ENCODE data around the gene CRELD1.
A peak's percentile ranks its signal among the peaks of the same experiment; 100 is the strongest.

CRELD1 gene

DNA sequence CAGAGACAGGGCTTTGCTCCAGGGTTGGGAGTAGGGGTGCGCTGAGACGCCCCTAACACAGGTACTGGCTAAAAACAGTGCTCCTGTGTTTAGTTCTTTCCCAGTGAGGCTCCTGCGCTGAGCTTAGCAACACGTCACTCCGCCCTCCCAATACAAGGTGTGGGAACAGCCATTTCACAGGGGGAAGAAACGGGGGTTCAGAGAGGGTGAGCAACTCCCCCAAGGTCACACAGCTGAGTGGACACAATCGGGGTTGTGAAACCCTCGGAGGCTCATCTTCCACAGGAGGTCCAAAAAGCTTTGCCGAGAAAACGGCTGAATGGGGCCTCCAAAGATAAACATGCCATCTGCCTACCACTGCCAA, 17.9 kb downstream of the CRELD1 start:
- peaks cover 28 to 59% (median 44%) of the 10 kb centered on the region in 10 experiments for H3K4me1 ChIP-seq
- TF ChIP-seq Cebpa-rat (IDR thresholded peaks at IDR 0.05), result no peak
- H3K4me3 ChIP-seq, result peak overlapping the region; percentile 69 to 84 (median 75)
- peak overlapping the region in 8 of 11 experiments; percentile 17 to 57 (median 44); a peak in 13 of 22 replicates for H3K27ac ChIP-seq
- H3K4me2 ChIP-seq, result peak overlapping the region; percentile 82 to 100 (median 98)
- H3K9me3 ChIP-seq (replicated peaks in 1 of 11), result peaks cover 0 to 4% (median 0%) of the 10 kb centered on the region in 11 experiments; a peak in 1 of 22 replicates
- peak overlapping the region; percentile 61 to 81 (median 74) for H3K9ac ChIP-seq
- no peaks in the 10 kb centered on the region for H3K27me3 ChIP-seq
- peaks cover 2 to 32% (median 13%) of the 10 kb centered on the region in 11 experiments; a peak in 18 of 22 replicates for H3K36me3 ChIP-seq
- peaks cover 0 to 31% (median 0%) of the 10 kb centered on the region in 11 experiments; a peak in 3 of 22 replicates for H4K20me1 ChIP-seq

GRCh38 chr3:9951962-9952805, 18.6 kb downstream of the CRELD1 start, which contains the start of gene PRRT3:
TSS of gene PRRT3 (minus strand) at chr3:9952408. CDS start at chr3:9950115, 2,293 bp downstream.
- Histone ChIP-seq H3K36me3 (peaks cover 0 to 26% (median 8%) of the 10 kb centered on the region in 11 experiments; a peak in 17 of 22 replicates), H3K27me3 (no peaks in the 10 kb centered on the region), H3K9ac (peak within 1 kb of the TSS; percentile 61 to 81 (median 74)), H3K4me3 (peak within 1 kb of the TSS; percentile 69 to 84 (median 75)), H3K27ac (peak within 1 kb of the TSS in 8 of 11 experiments; percentile 17 to 57 (median 44); a peak in 13 of 22 replicates), H3K4me2 (peak within 1 kb of the TSS; percentile 82 to 100 (median 98)), H4K20me1 (peaks cover 0 to 28% (median 0%) of the 10 kb centered on the region in 11 experiments; a peak in 3 of 22 replicates), H3K4me1 (peaks cover 28 to 59% (median 44%) of the 10 kb centered on the region in 10 experiments), H3K9me3 (replicated peaks in 1 of 11) (no peaks in the 10 kb centered on the region)
- TF ChIP-seq Cebpa-rat (IDR thresholded peaks at IDR 0.05), result no peak

- Histone ChIP-seq H4K20me1 (peaks cover 0 to 2% (median 0%) of the 10 kb centered on the region in 11 experiments; a peak in 2 of 22 replicates), H3K4me1 (peaks cover 28 to 59% (median 42%) of the 10 kb centered on the region in 10 experiments), H3K4me3 (no peak overlapping the region), H3K9ac (no peak overlapping the region), H3K9me3 (replicated peaks in 1 of 11) (no peaks in the 10 kb centered on the region), H3K4me2 (peak overlapping the region in 9 of 11 experiments; percentile 4 to 75 (median 44); a peak in 16 of 22 replicates), H3K27ac (no peak overlapping the region), H3K27me3 (no peaks in the 10 kb centered on the region), H3K36me3 (no peaks in the 10 kb centered on the region; a peak in 2 of 22 replicates)
- no peak for TF ChIP-seq Cebpa-rat (IDR thresholded peaks at IDR 0.05)
Measured at GRCh38 chr3:9955067-9955502, 21.5 kb downstream of the CRELD1 start.

DNA sequence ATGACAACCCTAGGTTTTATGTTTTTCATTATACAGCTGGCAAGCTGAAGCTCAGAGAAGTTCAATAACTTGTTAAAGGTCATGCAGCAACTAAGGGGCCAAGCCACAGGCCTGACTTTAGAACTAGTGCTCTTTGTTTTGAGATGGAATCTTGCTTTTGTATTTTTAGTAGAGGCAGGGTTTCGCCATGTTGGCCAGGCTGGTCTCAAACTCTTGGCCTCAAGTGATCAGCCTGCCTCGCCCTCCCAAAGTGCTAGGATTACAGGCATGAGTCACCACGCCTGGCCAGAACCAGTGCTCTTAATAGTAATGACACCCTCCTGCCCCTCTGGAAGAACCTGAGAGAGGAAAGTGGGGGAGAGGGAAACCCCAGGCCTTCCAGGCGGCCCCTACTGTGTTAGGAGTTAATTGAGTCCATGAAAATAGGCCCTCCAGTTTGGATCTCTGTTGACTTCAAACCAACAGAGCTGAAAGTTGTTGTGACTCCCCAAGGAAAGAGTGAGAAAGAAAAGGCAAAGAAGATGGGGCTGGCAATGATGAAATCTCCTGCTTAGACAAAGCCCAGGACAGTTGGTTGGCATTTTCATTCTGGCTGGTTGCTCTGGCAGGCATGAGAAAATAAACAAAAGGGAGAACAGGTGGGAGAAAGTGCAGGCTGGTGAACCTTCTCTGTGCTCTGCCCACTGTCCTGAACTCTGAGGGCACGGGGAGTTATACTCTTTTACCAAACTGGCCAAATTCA, 22.1 kb downstream of the CRELD1 start:
- H3K4me3 ChIP-seq, result no peak overlapping the region
- no peaks in the 10 kb centered on the region for H3K9me3 ChIP-seq (replicated peaks in 1 of 11)
- peaks cover 0 to 7% (median 0%) of the 10 kb centered on the region in 11 experiments; a peak in 7 of 22 replicates for H3K36me3 ChIP-seq
- H3K4me1 ChIP-seq, result peaks cover 23 to 52% (median 35%) of the 10 kb centered on the region in 10 experiments
- no peak overlapping the region for H3K27ac ChIP-seq
- H3K9ac ChIP-seq, result no peak overlapping the region
- TF ChIP-seq Cebpa-rat (IDR thresholded peaks at IDR 0.05), result no peak
- H4K20me1 ChIP-seq, result no peaks in the 10 kb centered on the region; a peak in 1 of 22 replicates
- no peaks in the 10 kb centered on the region for H3K27me3 ChIP-seq
- peak overlapping the region in 2 of 11 experiments; percentile 68 to 75; a peak in 4 of 22 replicates for H3K4me2 ChIP-seq

- Histone ChIP-seq H3K36me3 (peaks cover 4 to 21% (median 11%) of the 10 kb centered on the region in 11 experiments; a peak in 17 of 22 replicates), H4K20me1 (no peaks in the 10 kb centered on the region), H3K27me3 (no peaks in the 10 kb centered on the region), H3K9me3 (replicated peaks in 1 of 11) (no peaks in the 10 kb centered on the region), H3K4me1 (peaks cover 12 to 38% (median 24%) of the 10 kb centered on the region in 10 experiments; a peak in 15 of 20 replicates), H3K4me3 (no peak overlapping the region), H3K9ac (no peak overlapping the region), H3K4me2 (no peak overlapping the region), H3K27ac (no peak overlapping the region)
- no peak for TF ChIP-seq Cebpa-rat (IDR thresholded peaks at IDR 0.05)
Measured at GRCh38 chr3:9957214-9957613, 23.6 kb downstream of the CRELD1 start.

DNA sequence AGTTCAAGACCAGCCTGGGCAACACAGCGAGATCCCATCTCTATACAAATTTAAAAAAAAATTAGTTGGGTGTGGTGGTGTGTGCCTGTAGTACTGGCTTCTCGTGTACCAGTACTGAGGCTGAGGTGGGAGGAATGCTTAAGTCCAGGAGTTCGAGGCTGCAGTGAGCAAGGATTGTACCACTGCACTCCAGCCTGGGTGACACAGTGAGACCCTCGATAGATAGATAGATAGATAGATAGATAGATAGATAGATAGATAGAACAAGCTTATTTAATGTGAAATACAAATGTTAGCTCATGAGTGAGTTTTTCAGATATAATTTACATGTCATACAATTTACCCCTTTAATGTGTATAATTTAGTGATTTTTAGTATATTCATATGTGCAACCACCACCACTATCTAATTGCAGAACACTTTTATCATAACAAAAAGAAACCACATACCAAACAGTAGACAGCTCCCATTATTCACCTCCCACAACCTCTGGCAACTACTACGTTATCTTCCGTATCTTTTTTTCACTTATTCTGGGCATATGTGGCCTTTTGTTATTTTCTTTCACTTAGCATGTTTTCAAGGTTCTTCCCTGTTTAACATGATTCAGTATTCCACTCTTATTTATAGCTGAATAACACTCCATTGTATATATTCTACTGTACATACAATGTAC, 31.7 kb downstream of the CRELD1 start:
- H3K9ac ChIP-seq, result no peak overlapping the region
- H3K4me1 ChIP-seq, result no peaks in the 10 kb centered on the region; a peak in 2 of 20 replicates
- peaks cover 71 to 97% (median 86%) of the 10 kb centered on the region in 11 experiments for H3K36me3 ChIP-seq
- TF ChIP-seq Cebpa-rat (IDR thresholded peaks at IDR 0.05), result no peak
- no peak overlapping the region for H3K4me2 ChIP-seq
- no peaks in the 10 kb centered on the region for H3K27me3 ChIP-seq
- no peaks in the 10 kb centered on the region for H4K20me1 ChIP-seq
- no peak overlapping the region for H3K27ac ChIP-seq
- no peak overlapping the region for H3K4me3 ChIP-seq
- no peaks in the 10 kb centered on the region for H3K9me3 ChIP-seq (replicated peaks in 1 of 11)

GRCh38 chr3:9966841-9967240, 33.2 kb downstream of the CRELD1 start:
- H3K4me2 ChIP-seq, result no peak overlapping the region
- H3K27me3 ChIP-seq, result no peaks in the 10 kb centered on the region
- H3K36me3 ChIP-seq, result peaks cover 79 to 100% (median 91%) of the 10 kb centered on the region in 11 experiments
- H3K9me3 ChIP-seq (replicated peaks in 1 of 11), result no peaks in the 10 kb centered on the region
- no peak for TF ChIP-seq Cebpa-rat (IDR thresholded peaks at IDR 0.05)
- no peak overlapping the region for H3K27ac ChIP-seq
- no peak overlapping the region for H3K9ac ChIP-seq
- no peaks in the 10 kb centered on the region; a peak in 2 of 20 replicates for H3K4me1 ChIP-seq
- no peak overlapping the region for H3K4me3 ChIP-seq
- H4K20me1 ChIP-seq, result no peaks in the 10 kb centered on the region

GRCh38 chr3:9969632-9970019, 36.0 kb downstream of the CRELD1 start:
- H3K27me3 ChIP-seq, result no peaks in the 10 kb centered on the region
- H4K20me1 ChIP-seq, result no peaks in the 10 kb centered on the region
- H3K4me2 ChIP-seq, result no peak overlapping the region
- no peaks in the 10 kb centered on the region; a peak in 2 of 20 replicates for H3K4me1 ChIP-seq
- H3K36me3 ChIP-seq, result peaks cover 91 to 100% (median 95%) of the 10 kb centered on the region in 11 experiments
- H3K4me3 ChIP-seq, result no peak overlapping the region
- TF ChIP-seq Cebpa-rat (IDR thresholded peaks at IDR 0.05), result no peak
- H3K27ac ChIP-seq, result no peak overlapping the region
- no peak overlapping the region for H3K9ac ChIP-seq
- H3K9me3 ChIP-seq (replicated peaks in 1 of 11), result no peaks in the 10 kb centered on the region

Measured in BLaER1 treated with 17β-estradiol and CSF1 and Interleukin-3, amounts not matched to agents 10 nM and 100 nM (cell line).